ENCODE measurements around the gene APOA5. TPM values are rescaled to one million over a fixed set of nuclear protein-coding genes. Genes with fewer than 3 reads are reported as not detected.
A peak's percentile ranks its signal among the peaks of the same experiment; 100 is the strongest.

APOA5 gene
- total and polyA plus RNA-seq, 2 of the 13 experiments (the other 11 are each of a cell fraction or from before 2014, with no cell fraction given) = 44.0 to 49.1 TPM

- TF ChIP-seq TFDP1 (CRISPR knock-in tag; IDR thresholded peaks at IDR 0.05; ENCODE audit: borderline replicate concordance) = no peak; the same call in 1 of the 2 replicates
- TF ChIP-seq ZNF737 (CRISPR knock-in tag; IDR thresholded peaks at IDR 0.05; ENCODE audit: borderline replicate concordance) = no peak
- TF ChIP-seq FUBP1 (CRISPR knock-in tag; IDR thresholded peaks at IDR 0.05; ENCODE audit: borderline replicate concordance) = no peak
- 0 out of 2 replicates have a peak, but pooled peaks have one; percentile 39 for TF ChIP-seq ZNF253 (CRISPR knock-in tag; IDR thresholded peaks at IDR 0.05; ENCODE audit: borderline replicate concordance)
- no peak for TF ChIP-seq IRF1 (CRISPR knock-in tag; IDR thresholded peaks at IDR 0.05; ENCODE audit: low read depth)
- TF ChIP-seq ZFAT (CRISPR knock-in tag; conservative IDR thresholded peaks at IDR 0.05) = no peak
- TF ChIP-seq TOPORS (CRISPR knock-in tag; IDR thresholded peaks at IDR 0.05) = no peak
- peak; percentile 31 for TF ChIP-seq ZNF883 (CRISPR knock-in tag; IDR thresholded peaks at IDR 0.05; ENCODE audit: not compliant biosample characterization)
- TF ChIP-seq ZFP36 (IDR thresholded peaks at IDR 0.05; ENCODE audit: borderline replicate concordance, low read depth, low read length, partially characterized antibody) = no peak
- TF ChIP-seq POGZ (CRISPR knock-in tag; IDR thresholded peaks at IDR 0.05) = peak; percentile 55; the same call in 1 of the 2 replicates
- peak; percentile 54; the same call in 1 of the 2 replicates for TF ChIP-seq ZNF563 (CRISPR knock-in tag; IDR thresholded peaks at IDR 0.05)
- no peak for TF ChIP-seq E2F2 (CRISPR knock-in tag; IDR thresholded peaks at IDR 0.05; ENCODE audit: borderline replicate concordance)
- TF ChIP-seq ISX (CRISPR knock-in tag; conservative IDR thresholded peaks at IDR 0.05) = no peak
- TF ChIP-seq DBP (CRISPR knock-in tag; IDR thresholded peaks at IDR 0.05; ENCODE audit: not compliant biosample characterization) = no peak
- 0 out of 2 replicates have a peak, but pooled peaks have one; percentile 5 for TF ChIP-seq ARID4A (CRISPR knock-in tag; IDR thresholded peaks at IDR 0.05; ENCODE audit: borderline replicate concordance)
Measured at GRCh38 chr11:116792144-116792868, 627 bp upstream of the APOA5 start (continued).

Data from HepG2 (cell line).